GM18519 (cell line): Measurements from ENCODE around the gene NUP62.
"Not testable (repeated sequence)": the region's sequence is repeated elsewhere in the genome, so short reads cannot be mapped to it uniquely, and the experiment has no call there.

Experiments
- ATAC-seq: cut with Tn5 transposase; IDR thresholded peaks from one replicate; pipeline ENCODE4 v1.9.1; 2021; ENCODE audit warnings: mild to moderate bottlenecking, moderate library complexity; ENCODE audit not compliant: unreplicated experiment, low FRiP score

NUP62 gene

GRCh38 chr19:49952906-49953305 is 23.6 kb upstream of the NUP62 start:
- no peak for ATAC-seq

GRCh38 chr19:49952479-49952836 is 23.2 kb upstream of the NUP62 start:
- ATAC-seq, result no peak

GRCh38 chr19:49951806-49952478 is 22.6 kb upstream of the NUP62 start:
- no peak for ATAC-seq

GRCh38 chr19:49950956-49951526 is 21.7 kb upstream of the NUP62 start:
- no peak for ATAC-seq

- ATAC-seq, result no peak
Observed at GRCh38 chr19:49950590-49950948, 21.3 kb upstream of the NUP62 start.

- no peak for ATAC-seq
Observed at GRCh38 chr19:49949742-49950589, 20.7 kb upstream of the NUP62 start.

GRCh38 chr19:49946415-49946814 is 17.1 kb upstream of the NUP62 start:
- ATAC-seq, result no peak

- not testable (repeated sequence) for ATAC-seq
Observed at GRCh38 chr19:49944567-49944966, 15.3 kb upstream of the NUP62 start.

GRCh38 chr19:49940482-49940791 is 11.1 kb upstream of the NUP62 start:
- ATAC-seq, result no peak

GRCh38 chr19:49939721-49940481 is 10.6 kb upstream of the NUP62 start:
- ATAC-seq, result no peak

- ATAC-seq, result no peak
Observed at GRCh38 chr19:49938662-49939061, 9.4 kb upstream of the NUP62 start.

- no peak for ATAC-seq
Observed at GRCh38 chr19:49937750-49938381, 8.6 kb upstream of the NUP62 start.

GRCh38 chr19:49936549-49936948 is 7.2 kb upstream of the NUP62 start:
- ATAC-seq, result no peak

GRCh38 chr19:49933643-49934042 is 4.3 kb upstream of the NUP62 start:
- ATAC-seq, result no peak

- ATAC-seq, result no peak
Observed at GRCh38 chr19:49932731-49933131, 3.4 kb upstream of the NUP62 start.

- no peak for ATAC-seq
Observed at GRCh38 chr19:49932041-49932451, 2.7 kb upstream of the NUP62 start.

- no peak for ATAC-seq
Observed at GRCh38 chr19:49931293-49932040, 2.2 kb upstream of the NUP62 start.

- no peak for ATAC-seq
Observed at GRCh38 chr19:49930483-49931011, 1.2 kb upstream of the NUP62 start.

GRCh38 chr19:49929611-49930482 is 543 bp upstream of the NUP62 start:
- ATAC-seq, result peak; percentile 67
